ENCODE measurements around the gene SORBS2. TPM values are rescaled to one million over a fixed set of nuclear protein-coding genes. Genes with fewer than 3 reads are reported as not detected.

The SORBS2 gene
- total and polyA plus RNA-seq, 2 of the 8 experiments (the other 6 are each of a cell fraction or from before 2014, with no cell fraction given) = 73.0 to 87.1 TPM

DNA sequence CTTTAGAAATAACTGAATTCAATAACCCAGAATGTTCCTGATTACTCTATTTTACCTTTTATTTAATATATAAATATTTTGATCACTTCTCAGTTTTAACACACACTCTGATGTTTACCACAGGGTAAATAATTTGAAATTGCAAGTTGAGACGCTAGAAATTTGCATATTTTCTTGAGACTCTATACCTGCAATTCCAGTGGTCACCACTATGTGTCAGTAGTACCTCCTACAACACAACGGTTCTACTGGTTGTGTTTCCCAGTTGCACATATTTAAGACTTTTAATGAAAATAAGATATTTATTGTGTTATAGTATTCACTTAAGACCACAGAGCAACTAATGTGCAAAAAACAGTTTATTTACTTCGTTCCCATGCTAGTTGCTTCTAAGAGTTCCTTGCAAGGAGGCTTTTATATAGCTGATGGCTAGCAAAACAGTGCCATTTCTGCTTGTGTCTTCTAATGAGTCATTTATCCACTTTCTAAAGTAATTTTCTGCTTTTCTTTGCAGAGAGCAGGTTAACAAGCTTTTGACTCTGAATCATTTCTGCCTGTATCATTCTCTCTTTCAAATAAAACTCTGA is 177.8 kb downstream of the SORBS2 start:
- Histone ChIP-seq H4K8ac (ENCODE audit: extremely low read depth, insufficient read depth, low read length) (no peak overlapping the region), H3K79me1 (ENCODE audit: low read depth, low read length) (no peaks in the 10 kb centered on the region), H3K4me2 (ENCODE audit: insufficient read depth in 1 of 2, low read depth in 2 of 2, low read length in 2 of 2) (no peak overlapping the region), H4K91ac (replicated peaks; ENCODE audit: insufficient read length, low read length) (no peak overlapping the region), H3K36me3 (ENCODE audit: control insufficient read depth in 2 of 4, insufficient read depth in 4 of 4, low read length in 3 of 4) (no peaks in the 10 kb centered on the region; a peak in 2 of 8 replicates), H2BK20ac (ENCODE audit: low read length) (no peak overlapping the region), H3K18ac (ENCODE audit: extremely low read depth, low read length) (no peak overlapping the region), H3K27me3 (replicated peaks in 1 of 4; ENCODE audit: control insufficient read depth in 3 of 4, extremely low read depth in 1 of 4, insufficient read depth in 3 of 4, low read length in 3 of 4) (no peaks in the 10 kb centered on the region), H3K9ac (replicated peaks in 1 of 4; ENCODE audit: extremely low read depth in 1 of 4, low read depth in 3 of 4, low read length in 3 of 4) (no peak overlapping the region), H3K4me3 (ENCODE audit: extremely low read depth in 1 of 4, insufficient read depth in 2 of 4, low read depth in 3 of 4, low read length in 4 of 4) (no peak overlapping the region), H2BK120ac (replicated peaks; ENCODE audit: low read depth, low read length) (no peak overlapping the region), H3K14ac (ENCODE audit: insufficient read length) (no peak overlapping the region), H2AFZ (ENCODE audit: low read length) (no peak overlapping the region), H2BK5ac (ENCODE audit: low read depth, low read length) (no peak overlapping the region), H2BK12ac (ENCODE audit: low read depth, low read length) (no peak overlapping the region), H3K27ac (ENCODE audit: low read depth, low read length) (no peak overlapping the region), H3K4me1 (replicated peaks in 1 of 4; ENCODE audit: control insufficient read depth in 3 of 4, insufficient read depth in 4 of 4, low read length in 3 of 4) (peaks cover 0 to 7% (median 3%) of the 10 kb centered on the region in 4 experiments; a peak in 3 of 7 replicates), H2AK5ac (ENCODE audit: low read depth, low read length) (no peak overlapping the region), H3K23me2 (ENCODE audit: low read depth, low read length) (no peaks in the 10 kb centered on the region), H3K9me3 (ENCODE audit: insufficient read depth in 2 of 2, low read depth in 1 of 2, low read length in 1 of 2) (peaks cover 0 to 5% of the 10 kb centered on the region in 2 experiments; a peak in 1 of 4 replicates), H3K23ac (ENCODE audit: insufficient read length) (no peak overlapping the region), H3K56ac (replicated peaks; ENCODE audit: insufficient read length, low read depth, low read length) (no peak overlapping the region), H3K79me2 (ENCODE audit: control insufficient read depth in 1 of 2, insufficient read depth in 2 of 2, low read length in 2 of 2) (no peaks in the 10 kb centered on the region), H4K5ac (ENCODE audit: insufficient read length, low read depth, low read length) (no peak overlapping the region), H2BK15ac (ENCODE audit: low read length) (no peak overlapping the region), H3K4ac (replicated peaks; ENCODE audit: insufficient read length, low read depth, low read length) (no peak overlapping the region), H4K20me1 (replicated peaks in 1 of 2; ENCODE audit: control insufficient read depth in 1 of 2, insufficient read depth in 2 of 2, low read length in 2 of 2) (no peaks in the 10 kb centered on the region)
- TF ChIP-seq, protein P1, sequence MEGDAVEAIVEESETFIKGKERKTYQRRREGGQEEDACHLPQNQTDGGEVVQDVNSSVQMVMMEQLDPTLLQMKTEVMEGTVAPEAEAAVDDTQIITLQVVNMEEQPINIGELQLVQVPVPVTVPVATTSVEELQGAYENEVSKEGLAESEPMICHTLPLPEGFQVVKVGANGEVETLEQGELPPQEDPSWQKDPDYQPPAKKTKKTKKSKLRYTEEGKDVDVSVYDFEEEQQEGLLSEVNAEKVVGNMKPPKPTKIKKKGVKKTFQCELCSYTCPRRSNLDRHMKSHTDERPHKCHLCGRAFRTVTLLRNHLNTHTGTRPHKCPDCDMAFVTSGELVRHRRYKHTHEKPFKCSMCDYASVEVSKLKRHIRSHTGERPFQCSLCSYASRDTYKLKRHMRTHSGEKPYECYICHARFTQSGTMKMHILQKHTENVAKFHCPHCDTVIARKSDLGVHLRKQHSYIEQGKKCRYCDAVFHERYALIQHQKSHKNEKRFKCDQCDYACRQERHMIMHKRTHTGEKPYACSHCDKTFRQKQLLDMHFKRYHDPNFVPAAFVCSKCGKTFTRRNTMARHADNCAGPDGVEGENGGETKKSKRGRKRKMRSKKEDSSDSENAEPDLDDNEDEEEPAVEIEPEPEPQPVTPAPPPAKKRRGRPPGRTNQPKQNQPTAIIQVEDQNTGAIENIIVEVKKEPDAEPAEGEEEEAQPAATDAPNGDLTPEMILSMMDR (IDR thresholded peaks at IDR 0.05; ENCODE audit: control extremely low read depth in 1 of 3, insufficient read depth in 1 of 3, low read depth in 1 of 3, low read length in 3 of 3) = peak in 2 of 3 experiments; percentile 27 to 67; a peak in 2 of 4 replicates
- no peak for TF ChIP-seq RBBP5 (IDR thresholded peaks at IDR 0.05; ENCODE audit: borderline replicate concordance, low read depth, low read length)
- TF ChIP-seq RAD21 (IDR thresholded peaks at IDR 0.05 in 1 of 2, conservative IDR thresholded peaks at IDR 0.05 in 1 of 2; ENCODE audit: low read depth in 2 of 2, low read length in 2 of 2) = peak; percentile 63 to 65
- no peak for TF ChIP-seq POLR2A (IDR thresholded peaks at IDR 0.05; ENCODE audit: control extremely low read depth in 1 of 2, low read depth in 2 of 2, low read length in 2 of 2)
- CTCF ChIA-PET (ENCODE audit: partially characterized antibody) = interaction anchor here (0.7 to 2.4 kb wide), 14 partner anchors 11 to 403 kb away, joined by 3 to 14 read pairs (median 3); no protein-coding TSS in a partner anchor
- peak; percentile 62 for FAIRE-seq
- POLR2A ChIA-PET (ENCODE audit: partially characterized antibody) = no interaction called here
- DNase-seq (ENCODE audit: low read depth in 1 of 2, low spot score in 2 of 2) = no peak
- WGBS, 2 experiments (ENCODE audit: extremely low coverage in 1 of 2, insufficient coverage in 1 of 2, insufficient read length in 1 of 2, insufficient replicate concordance in 2 of 2, low coverage in 1 of 2, low lambda C conversion rate in 2 of 2, missing lambda C conversion rate in 1 of 2) = 85% methylated on average over 3 of the region's 3 CpGs; no CpG with 5 or more reads in 1 of the 2 experiments
